GM19043 (cell line): Measurements from ENCODE around the gene KRT32.

ENCODE experiments used
- ATAC-seq: cut with Tn5 transposase; IDR thresholded peaks from one replicate; pipeline ENCODE4 v1.9.1; 2021; ENCODE audit warnings: low read depth; ENCODE audit not compliant: unreplicated experiment

Gene KRT32

DNA sequence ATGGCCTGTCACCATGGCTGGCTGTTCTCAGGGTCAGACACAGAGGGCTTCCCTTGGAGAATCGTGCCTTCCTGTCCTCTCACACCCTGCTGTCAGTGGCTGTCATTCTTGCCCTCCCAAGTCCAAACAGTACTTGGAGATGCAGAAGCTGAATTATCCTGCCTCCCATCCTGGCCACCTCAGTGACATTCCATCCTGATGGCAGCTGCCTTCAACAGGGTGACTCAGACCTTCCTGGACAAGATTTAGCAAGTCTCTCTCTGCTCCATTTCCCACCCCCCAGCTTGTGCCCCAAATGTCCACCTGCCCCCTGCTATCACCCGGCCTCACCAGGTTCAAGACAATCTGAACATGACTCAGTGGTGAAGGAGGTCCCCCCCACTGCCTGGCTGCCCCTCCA lies 27.3 kb upstream of the KRT32 start:
- ATAC-seq: no peak

DNA sequence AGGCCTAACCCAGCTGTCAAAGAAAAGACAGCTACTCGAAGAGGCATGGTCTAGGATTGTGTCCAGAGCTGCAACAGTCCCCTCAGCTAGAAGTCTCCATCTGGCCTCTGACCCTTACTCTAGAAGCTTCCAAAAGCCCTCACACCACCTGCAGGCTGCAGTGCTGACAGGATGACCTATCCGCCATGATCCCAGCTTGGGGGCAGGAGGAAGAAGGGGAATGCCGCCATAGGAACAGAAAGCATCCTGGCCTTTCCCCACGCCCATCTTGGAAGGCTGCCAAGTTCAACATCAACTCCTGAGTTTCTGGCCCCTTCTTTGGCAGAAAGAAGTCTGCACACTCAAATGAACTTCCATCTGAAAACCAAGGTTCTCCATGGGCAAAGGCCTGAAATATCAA lies 25.6 kb upstream of the KRT32 start:
- no peak for ATAC-seq

GRCh38 chr17:41492351-41492750 lies 25.2 kb upstream of the KRT32 start:
- ATAC-seq: no peak

DNA sequence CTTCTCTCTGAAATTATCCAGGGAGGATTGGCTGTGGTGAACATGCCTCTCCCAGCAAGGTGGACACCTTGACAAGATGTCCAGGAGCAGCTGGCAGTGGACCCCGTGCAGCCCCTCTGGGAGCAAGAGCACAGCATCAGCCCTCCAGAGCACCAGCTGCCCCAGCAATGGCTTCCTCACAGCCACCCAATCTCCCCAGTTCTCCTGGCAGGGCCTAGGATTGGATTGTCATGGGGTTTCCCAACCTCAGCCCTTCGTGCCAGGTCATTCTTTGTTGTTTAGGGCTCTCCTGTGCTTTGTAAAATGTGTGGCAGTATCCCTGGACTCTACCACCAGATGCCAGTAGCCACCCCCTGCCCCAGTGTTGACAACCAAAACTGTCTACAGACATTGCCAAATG lies 24.3 kb upstream of the KRT32 start:
- ATAC-seq: no peak

GRCh38 chr17:41490000-41490990 lies 23.1 kb upstream of the KRT32 start:
- no peak for ATAC-seq

DNA sequence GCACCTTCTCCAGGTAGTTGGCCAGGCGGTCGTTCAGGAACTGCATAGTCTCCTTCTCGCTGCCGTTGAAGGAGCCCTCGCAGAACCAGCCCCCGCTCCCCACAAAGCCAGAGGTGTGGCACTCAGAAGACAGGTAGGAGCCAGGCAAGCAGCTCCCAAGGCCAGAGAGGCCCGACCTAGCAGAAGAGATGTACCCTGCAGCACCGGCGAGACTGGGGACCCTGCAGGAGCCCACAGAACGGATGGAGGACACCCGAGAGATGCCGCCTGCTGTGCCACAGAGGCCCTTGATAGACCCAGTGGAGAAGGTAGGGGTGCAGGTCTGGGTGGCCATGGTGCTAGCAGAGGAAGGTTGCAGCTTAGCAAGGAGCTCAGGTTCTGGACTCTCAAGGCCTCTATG lies 22.3 kb upstream of the KRT32 start, which contains the start of gene KRT36:
Gene KRT36 (minus strand): TSS at position 380 of the 400 bp plus-strand sequence. CDS start 46 bp downstream, at position 334.
- no peak for ATAC-seq

DNA sequence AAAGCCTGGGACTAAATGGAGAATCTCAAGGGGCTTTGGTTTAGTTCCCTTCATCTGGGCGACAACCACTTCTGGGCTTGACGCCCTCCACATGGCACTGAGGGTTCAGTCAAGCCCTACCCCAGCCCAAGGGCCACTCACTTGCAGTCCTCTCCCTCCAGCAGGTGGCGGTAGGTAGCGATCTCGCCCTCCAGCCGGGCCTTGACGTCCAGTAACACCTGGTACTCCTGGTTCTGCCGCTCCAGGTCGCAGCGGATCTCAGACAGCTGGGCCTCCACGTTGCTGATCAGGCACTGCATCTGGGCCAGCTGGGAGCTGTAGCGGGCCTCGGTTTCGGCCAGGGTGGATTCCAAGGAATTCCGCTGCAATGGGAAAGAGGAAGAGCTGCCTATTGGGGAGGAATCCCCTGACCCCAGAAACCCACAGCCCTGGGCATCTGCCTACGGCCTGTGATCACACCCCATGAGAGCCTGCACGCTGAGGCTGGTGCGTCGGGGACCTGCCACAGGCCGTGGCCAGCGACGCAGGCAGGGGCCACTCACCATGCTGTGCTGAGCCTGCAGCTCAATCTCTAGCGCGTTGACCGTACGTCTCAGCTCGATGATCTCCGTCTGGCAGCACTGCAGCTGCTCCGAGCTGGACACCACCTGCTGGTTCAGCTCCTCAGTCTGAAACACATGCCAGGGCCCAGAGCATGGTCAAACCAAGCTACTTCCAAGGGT lies 19.8 kb upstream of the KRT32 start:
- ATAC-seq: no peak

DNA sequence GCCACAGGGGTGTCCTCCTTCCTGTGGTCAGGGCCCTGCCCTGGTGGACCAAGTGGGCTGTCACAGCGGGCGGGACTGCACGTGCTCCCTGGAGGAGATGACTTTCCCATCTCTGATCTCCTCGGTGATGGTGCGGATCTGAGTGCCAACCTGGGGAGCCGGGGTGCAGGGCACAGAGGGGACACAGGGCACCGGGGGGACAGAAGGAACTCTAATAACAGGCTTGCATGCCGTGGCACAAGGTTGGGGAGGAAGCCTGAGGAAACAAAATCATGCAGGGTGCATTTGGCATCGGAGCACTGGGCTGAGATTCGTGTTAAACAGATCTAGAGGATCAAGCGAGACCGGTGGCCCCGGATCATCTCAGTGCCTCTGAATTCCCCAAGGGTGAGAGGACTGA lies 19.1 kb upstream of the KRT32 start:
- no peak for ATAC-seq

- no peak for ATAC-seq
Measured at GRCh38 chr17:41484920-41485904, 18.0 kb upstream of the KRT32 start.

- no peak for ATAC-seq
Measured at GRCh38 chr17:41483991-41484826, 17.0 kb upstream of the KRT32 start.

- ATAC-seq: no peak
Measured at GRCh38 chr17:41483531-41483930, 16.3 kb upstream of the KRT32 start.

GRCh38 chr17:41481036-41481435 lies 13.8 kb upstream of the KRT32 start, which contains the start of gene KRT35:
Gene KRT35, minus strand, starts transcription at chr17:41481151. Its CDS starts 54 bp downstream, at chr17:41481097.
- ATAC-seq: no peak

DNA sequence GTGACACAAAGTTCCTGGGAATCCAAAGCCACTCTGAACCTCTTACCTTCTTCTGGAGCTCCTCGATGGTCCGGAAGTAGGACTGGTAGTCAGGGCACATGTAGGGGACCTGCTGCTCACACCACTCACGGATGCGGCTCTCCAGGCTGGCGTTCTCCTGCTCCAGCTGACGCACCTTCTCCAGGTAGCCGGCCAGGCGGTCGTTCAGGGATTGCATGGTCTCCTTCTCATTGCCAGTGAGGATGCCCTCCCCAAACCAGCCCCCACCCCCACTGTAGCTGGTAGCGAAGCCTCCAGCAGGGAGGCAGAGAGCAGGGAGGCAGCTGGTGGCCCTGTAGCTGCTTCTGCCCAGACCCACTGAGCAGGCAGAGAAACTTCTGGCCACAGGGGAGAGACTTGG lies 13.4 kb upstream of the KRT32 start:
- ATAC-seq: no peak

DNA sequence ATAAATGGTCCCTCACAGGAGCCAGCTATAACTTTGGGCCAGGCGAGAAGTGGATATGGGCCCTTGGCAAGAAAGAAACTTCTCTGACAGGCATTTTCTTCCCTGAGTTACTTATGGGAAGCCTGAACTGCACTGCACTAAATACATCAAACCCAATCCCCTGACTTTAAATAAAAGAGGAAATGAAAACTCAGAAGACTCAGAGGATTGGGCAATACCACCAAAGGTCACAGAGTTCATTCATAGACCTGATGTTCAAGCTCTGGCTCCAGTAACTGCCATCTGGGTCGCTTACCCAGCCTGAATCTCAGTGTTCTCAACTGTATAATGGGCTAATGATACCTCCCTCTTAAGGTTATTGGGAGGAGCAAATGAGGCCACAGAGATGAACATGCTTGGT lies 12.9 kb upstream of the KRT32 start:
- ATAC-seq: no peak

DNA sequence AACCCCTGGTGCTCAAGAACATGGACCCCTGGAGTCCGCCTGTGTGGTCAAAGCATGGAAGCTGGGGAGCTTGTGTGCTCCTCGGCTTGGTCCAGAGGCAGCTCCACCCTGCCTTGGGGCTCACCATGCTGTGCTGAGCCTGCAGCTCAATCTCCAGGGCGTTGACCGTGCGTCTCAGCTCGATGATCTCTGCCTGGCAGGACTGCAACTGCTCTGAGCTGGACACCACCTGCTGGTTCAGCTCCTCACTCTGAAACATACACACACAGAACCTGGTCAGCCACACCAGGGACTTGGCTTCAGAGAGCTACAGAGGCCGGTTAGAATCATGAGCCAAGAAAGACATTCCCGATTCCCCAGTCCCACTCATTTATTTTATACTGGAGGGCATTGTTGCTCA lies 11.1 kb upstream of the KRT32 start:
- no peak for ATAC-seq

DNA sequence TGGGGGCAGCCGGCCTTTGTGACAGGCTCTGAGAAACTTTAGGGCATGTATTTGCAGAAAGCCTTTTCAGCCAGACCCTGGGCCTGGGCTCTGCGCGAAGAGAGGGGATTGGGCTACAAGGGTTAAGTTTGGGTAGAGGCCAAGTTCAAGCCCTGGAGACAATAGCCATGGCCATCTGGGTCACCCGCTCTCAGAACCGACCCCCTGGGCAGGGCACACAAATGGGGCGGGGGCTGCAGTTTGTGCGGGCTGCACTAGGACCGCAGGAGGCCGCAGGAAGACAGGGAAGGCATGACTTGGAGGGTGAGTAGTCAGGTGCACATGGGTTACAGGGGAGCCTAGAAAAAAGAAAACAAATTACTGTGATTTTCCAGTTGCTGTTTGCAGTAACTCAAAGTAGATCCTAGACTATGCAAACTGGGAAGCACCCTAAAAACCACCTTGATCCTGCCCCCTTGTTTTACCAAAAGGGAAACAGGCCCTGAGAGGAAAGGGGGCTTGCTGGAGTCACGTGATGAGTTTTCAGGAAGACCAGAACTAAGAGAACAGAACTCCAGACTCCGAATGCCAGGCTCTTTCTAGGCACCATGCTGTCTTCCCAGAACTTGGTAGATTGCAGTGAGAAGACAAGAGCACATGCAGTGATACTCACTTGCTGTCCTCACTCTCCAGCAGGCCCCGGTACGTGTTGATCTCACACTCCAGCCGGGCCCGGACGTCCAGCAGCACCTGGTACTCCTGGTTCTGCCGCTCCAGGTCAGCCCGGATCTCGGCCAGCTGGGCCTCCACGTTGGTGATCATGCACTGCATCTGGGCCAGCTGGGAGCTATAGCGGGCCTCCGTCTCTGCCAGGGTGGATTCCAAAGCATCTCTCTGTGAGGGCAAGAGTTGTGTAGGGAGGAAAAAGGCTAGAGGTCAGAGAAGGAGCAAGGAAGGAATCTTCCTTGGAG lies 10.0 kb upstream of the KRT32 start:
- ATAC-seq: no peak

DNA sequence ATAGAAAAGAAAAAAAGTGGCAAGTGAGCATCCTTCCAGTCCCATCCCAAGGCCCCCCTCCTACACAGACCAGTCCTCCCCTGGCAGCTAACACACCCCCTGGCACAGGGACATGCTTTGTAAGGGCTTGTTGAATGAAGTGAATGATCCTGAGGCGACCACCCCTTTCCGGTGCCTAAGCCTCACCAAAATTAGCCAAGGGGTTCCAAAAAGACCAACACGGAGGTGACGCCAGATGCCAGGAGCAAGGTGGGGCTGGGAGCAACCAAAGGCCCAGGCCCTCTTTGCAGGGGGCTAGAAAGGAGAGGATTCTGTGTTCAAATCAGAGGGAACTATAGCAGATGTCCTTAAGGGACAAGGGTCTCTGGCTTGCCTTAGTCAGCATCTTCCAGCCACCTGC lies 8.2 kb upstream of the KRT32 start:
- no peak for ATAC-seq

GRCh38 chr17:41474863-41475262 lies 7.7 kb upstream of the KRT32 start:
- ATAC-seq: no peak
